Heart right ventricle (tissue), 16 donors: ENCODE results near the gene PCP4L1. TPM values are rescaled to one million over a fixed set of nuclear protein-coding genes. Genes with fewer than 3 reads are reported as not detected.

Experiments used
- ATAC-seq, 8 donors: fragments of 200-7000 bp; cut with Tn5 transposase; one replicate each; pipeline ENCODE4 v1.9.1; 2020; ENCODE audit warnings: mild to moderate bottlenecking in 8 of 8, moderate library complexity in 8 of 8, moderate number of reproducible peaks in 1 of 8
- DNase-seq, 2 donors: peaks; one replicate each; pipeline ENCODE4 v3.0.0-alpha.2; 2020
- H3K27ac ChIP-seq, 10 donors: fragments of 200-600 bp; sonication (generic) in 2 of 10; one replicate each; pipeline versions ENCODE4 v1.5.0 to v1.8.0; 2020 to 2022; ENCODE audit warnings: mild to moderate bottlenecking in 3 of 10
- H3K27me3 ChIP-seq, 7 donors: fragments of 200-600 bp; one replicate each; pipeline ENCODE4 v1.8.0; 2021 to 2022; ENCODE audit warnings: mild to moderate bottlenecking in 2 of 7
- H3K36me3 ChIP-seq, 9 donors: fragments of 200-600 bp; sonication (generic) in 1 of 9; one replicate each; pipeline versions ENCODE4 v1.5.0 to v1.8.0; 2020 to 2022; ENCODE audit warnings: mild to moderate bottlenecking in 2 of 9
- H3K4me1 ChIP-seq, 9 donors: fragments of 200-600 bp; sonication (generic) in 1 of 9; one replicate each; pipeline versions ENCODE4 v1.5.0 to v1.8.0; 2020 to 2022; ENCODE audit warnings: mild to moderate bottlenecking in 4 of 9
- H3K4me3 ChIP-seq, 10 donors: fragments of 200-600 bp; sonication (generic) in 2 of 10; one replicate each; pipeline versions ENCODE4 v1.5.0 to v1.8.0; 2020 to 2022; ENCODE audit warnings: mild to moderate bottlenecking in 7 of 10, moderate library complexity in 2 of 10
- H3K9me3 ChIP-seq, 11 donors: fragments of 200-600 bp in 10 of 11; sonication (generic) in 2 of 11; one replicate each; pipeline versions ENCODE4 v1.5.0 to v1.8.0; 2013 to 2022; ENCODE audit warnings: mild to moderate bottlenecking in 2 of 11, control low read depth in 1 of 11, moderate library complexity in 1 of 11
- WGBS, 2 donors: extraction: QIAGEN DNeasy Blood & Tissue Kit; methylation state at CpG; one replicate each; pipeline ENCODE4 v1.1.7; 2013; ENCODE audit warnings: inconsistent platforms in 1 of 2; 5-methylcytosine and 5-hydroxymethylcytosine counted together
- intact Hi-C, 10 donors: fragments of 100-400 bp; cut with DNase I; formaldehyde crosslinking; loops; one replicate each; pipeline versions ENCODE4 v1.11.1 to v1.14.2; 2022
- polyA plus RNA-seq, 2 donors: library from polyadenylated mRNA; stranded (reverse); fragments of 200-250 nt; gene quantifications; one replicate each; pipeline ENCODE4 v1.2.3, GENCODE V29; 2013
- total RNA-seq, 10 donors: library from RNA; stranded (reverse); fragmentation: NEBNext Ultra II Directional in 3 of 10; extraction: Animal tissue kit (Norgen Biotek cat#: 25700) in 3 of 10; gene quantifications; one replicate each; pipeline versions ENCODE4 v1.2.1 to v1.2.4, GENCODE V29; 2021 to 2023
- TF ChIP-seq, protein P1 (sequence below), 9 donors: fragments of 200-600 bp; sonication (generic) in 2 of 9; IDR thresholded peaks; one replicate each; pipeline versions ENCODE4 v1.5.0 to v1.8.0; 2021 to 2022; ENCODE audit warnings: antibody characterized with exemption in 9 of 9, mild to moderate bottlenecking in 5 of 9, moderate library complexity in 1 of 9
- donor health status: Arrhythmogenic right ventricular cardiomyopathy.
- donor health status: ischemic (EF 13 %, LVEDD 7.1; RV severe dilation, severe dysfunction).
- donor health status: healthy with polysubstance abuse.
- donor health status: DM: no; HTN: yes; CAD: no.
- donor health status: DM: no; HTN: no; CAD: no.
- donor health status: ischemic (EF 25% LVEDD 6.9; RV normal size, moderate dysfunction).
- donor health status: ischemic (EF 25% LVEDD 5.7; RV mildly dilated, moderate dysfunction).
- donor health status: healthy.
- donor health status: DM: yes; HTN: yes; CAD: no.
- donor health status: Ischemic cardiomyopathy.
- donor health status: ischemic (EF 35%, LVEDD 5.7; RV mildly dilated, moderate dysfunction).
- donor health status: nonischemic (EF 11% LVEDD 7.7; RV severe dilation, severe dysfunction).
- donor health status: DM: yes; HTN: yes; CAD: no.
- donor health status: PGD.
- donor health status: ischemic (EF 29% LVEDD 5.4; RV normal size, mild dysfunction).
- donor health status: nonischemic (EF 23%, LVEDD 6.1; RV moderate dilation, normal function).

Gene PCP4L1
- total and polyA plus RNA-seq, 12 donors = 0.29 to 1.0 (median 0.46) TPM; not detected in 1

DNA sequence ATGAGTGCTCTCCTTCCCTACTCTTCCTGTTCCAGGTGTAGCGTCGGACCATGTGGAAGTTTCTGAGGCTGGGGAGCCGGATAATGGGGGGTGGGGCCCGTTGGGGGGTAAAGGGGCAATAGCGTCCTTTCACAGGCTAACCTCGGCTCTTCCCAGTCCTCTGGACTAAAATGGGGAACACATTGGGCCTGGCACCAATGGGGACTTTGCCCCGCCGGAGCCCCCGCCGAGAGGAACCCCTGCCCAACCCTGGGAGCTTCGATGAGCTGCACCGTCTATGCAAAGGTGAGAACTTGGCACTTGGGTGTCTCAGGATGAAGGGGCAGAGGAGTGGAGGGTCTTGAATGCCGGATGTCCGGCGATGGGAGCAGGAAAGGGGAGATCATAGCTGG lies 32.2 kb upstream of the PCP4L1 start:
- DNase-seq (no peak), ATAC-seq (peak in 4 of 8 donors; percentile 0 to 15 (median 6))
- Histone ChIP-seq H3K36me3 (peaks cover 0 to 35% (median 25%) of the 10 kb centered on the region in 9 donors), H3K27ac (peak overlapping the region; percentile 51 to 92 (median 86)), H3K27me3 (no peaks in the 10 kb centered on the region), H3K9me3 (no peaks in the 10 kb centered on the region), H3K4me1 (peaks cover 6 to 30% (median 25%) of the 10 kb centered on the region in 9 donors), H3K4me3 (peak overlapping the region; percentile 50 to 94 (median 68))
- WGBS, 2 donors = 3 to 7% methylated on average over 15 of the region's 15 CpGs
- intact Hi-C loops = loop anchor here (1.0 to 10.0 kb wide), 11 partner anchors 24 to 158 kb away; partner anchors contain the start of genes SDHC (in 4 of the 10), CFAP126 (in 3 of the 10) and NDUFS2 (in 2 of the 10)
- TF ChIP-seq, protein P1, sequence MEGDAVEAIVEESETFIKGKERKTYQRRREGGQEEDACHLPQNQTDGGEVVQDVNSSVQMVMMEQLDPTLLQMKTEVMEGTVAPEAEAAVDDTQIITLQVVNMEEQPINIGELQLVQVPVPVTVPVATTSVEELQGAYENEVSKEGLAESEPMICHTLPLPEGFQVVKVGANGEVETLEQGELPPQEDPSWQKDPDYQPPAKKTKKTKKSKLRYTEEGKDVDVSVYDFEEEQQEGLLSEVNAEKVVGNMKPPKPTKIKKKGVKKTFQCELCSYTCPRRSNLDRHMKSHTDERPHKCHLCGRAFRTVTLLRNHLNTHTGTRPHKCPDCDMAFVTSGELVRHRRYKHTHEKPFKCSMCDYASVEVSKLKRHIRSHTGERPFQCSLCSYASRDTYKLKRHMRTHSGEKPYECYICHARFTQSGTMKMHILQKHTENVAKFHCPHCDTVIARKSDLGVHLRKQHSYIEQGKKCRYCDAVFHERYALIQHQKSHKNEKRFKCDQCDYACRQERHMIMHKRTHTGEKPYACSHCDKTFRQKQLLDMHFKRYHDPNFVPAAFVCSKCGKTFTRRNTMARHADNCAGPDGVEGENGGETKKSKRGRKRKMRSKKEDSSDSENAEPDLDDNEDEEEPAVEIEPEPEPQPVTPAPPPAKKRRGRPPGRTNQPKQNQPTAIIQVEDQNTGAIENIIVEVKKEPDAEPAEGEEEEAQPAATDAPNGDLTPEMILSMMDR (IDR thresholded peaks at IDR 0.05) = no peak

DNA sequence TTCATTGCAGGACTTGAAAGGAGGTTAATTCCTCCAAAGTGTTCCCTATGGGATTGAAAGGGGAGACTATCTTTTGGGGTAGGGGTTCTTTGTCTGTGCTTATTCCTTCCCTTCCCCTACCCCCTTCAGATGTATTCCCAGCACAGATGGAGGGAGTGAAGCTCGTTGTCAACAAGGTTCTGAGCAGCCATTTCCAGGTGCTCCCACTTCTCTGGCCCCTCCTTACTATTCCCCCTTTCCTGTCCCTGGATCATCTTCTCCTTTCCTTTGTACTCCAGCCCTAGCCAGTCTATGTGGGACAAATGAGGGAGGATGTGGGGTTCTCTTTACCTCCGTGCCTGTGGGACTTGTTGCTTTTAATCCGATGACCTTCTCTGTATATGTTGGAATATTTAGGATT lies 31.8 kb upstream of the PCP4L1 start:
- H3K4me3 ChIP-seq = peak overlapping the region; percentile 50 to 94 (median 68)
- peaks cover 0 to 35% (median 25%) of the 10 kb centered on the region in 9 donors for H3K36me3 ChIP-seq
- intact Hi-C loops = loop anchor here (1.0 to 10.0 kb wide), 12 partner anchors 24 to 158 kb away; partner anchors contain the start of genes SDHC (in 4 of the 10), CFAP126 (in 3 of the 10) and NDUFS2 (in 2 of the 10)
- no peaks in the 10 kb centered on the region for H3K9me3 ChIP-seq
- DNase-seq (no peak), ATAC-seq (no peak)
- no peaks in the 10 kb centered on the region for H3K27me3 ChIP-seq
- H3K27ac ChIP-seq = peak overlapping the region in 9 of 10 donors; percentile 70 to 92 (median 88)
- TF ChIP-seq, protein P1 (IDR thresholded peaks at IDR 0.05) = no peak
- peaks cover 6 to 30% (median 25%) of the 10 kb centered on the region in 9 donors for H3K4me1 ChIP-seq
- WGBS, 2 donors = 37 to 41% methylated on average over 3 of the region's 3 CpGs

DNA sequence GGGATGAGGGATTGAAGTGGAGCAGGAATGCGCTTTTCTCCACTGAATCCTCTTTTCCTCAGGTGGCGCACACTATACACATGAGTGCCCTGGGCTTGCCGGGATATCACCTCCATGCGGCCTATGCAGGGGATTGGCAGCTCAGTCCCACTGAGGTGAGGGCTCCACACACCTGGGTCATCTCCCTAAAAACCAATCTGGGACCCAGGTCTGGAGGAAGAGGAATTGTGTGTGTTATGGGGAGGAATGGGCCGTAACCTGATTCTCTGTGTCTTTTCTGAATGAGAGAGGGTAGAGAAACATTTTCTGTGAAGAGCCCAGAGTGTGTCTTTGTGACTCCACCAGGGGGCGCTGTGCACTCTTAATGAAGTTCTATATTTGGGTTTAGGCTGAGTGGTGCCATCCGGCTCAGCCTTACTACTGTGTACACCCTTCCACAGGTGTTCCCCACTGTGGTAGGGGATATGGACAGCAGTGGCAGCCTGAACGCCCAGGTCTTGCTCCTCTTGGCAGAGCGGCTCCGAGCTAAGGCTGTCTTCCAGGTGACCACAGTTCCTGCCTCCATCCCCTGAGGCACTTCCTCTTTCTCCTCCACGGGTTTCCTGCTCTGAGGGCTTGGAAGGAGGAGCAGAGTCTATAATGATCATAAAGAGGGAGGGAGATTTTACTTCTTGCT lies 31.2 kb upstream of the PCP4L1 start:
- DNase-seq (peak; percentile 82 to 90), ATAC-seq (peak; percentile 39 to 79 (median 68))
- Histone ChIP-seq H3K4me1 (peaks cover 6 to 30% (median 25%) of the 10 kb centered on the region in 9 donors), H3K36me3 (peaks cover 0 to 35% (median 25%) of the 10 kb centered on the region in 9 donors), H3K4me3 (peak overlapping the region in 9 of 10 donors; percentile 50 to 94 (median 65)), H3K27me3 (no peaks in the 10 kb centered on the region), H3K27ac (peak overlapping the region in 9 of 10 donors; percentile 17 to 92 (median 84)), H3K9me3 (no peaks in the 10 kb centered on the region)
- intact Hi-C loops = loop anchor here (1.0 to 10.0 kb wide), 11 partner anchors 25 to 157 kb away; partner anchors contain the start of genes SDHC (in 4 of the 10), CFAP126 (in 3 of the 10) and NDUFS2 (in 1 of the 10)
- 40 to 45% methylated on average over 11 of the region's 11 CpGs for WGBS, 2 donors
- TF ChIP-seq, protein P1 (IDR thresholded peaks at IDR 0.05) = peak; percentile 89 to 95 (median 92)

DNA sequence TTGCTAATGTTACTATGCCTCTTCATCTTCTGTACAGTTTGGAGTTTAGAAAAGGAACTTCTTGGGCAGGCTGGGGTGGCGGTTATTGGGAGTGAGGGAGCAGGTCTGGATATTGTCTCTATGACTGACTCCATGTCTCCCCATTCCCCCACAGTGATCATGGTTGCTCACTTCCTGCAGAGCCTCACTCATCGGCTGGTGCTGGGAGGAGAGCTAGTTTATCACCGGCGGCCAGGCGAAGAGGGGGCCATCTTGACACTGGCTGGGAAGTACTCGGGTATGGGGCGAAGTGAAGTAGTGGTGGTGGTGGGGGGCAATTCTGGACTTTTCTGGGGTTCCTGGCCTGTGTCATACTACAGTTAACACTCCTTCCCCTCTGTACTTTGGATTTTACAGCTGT lies 30.5 kb upstream of the PCP4L1 start:
- ATAC-seq = no peak
- Histone ChIP-seq H3K4me1 (peaks cover 6 to 30% (median 25%) of the 10 kb centered on the region in 9 donors), H3K9me3 (no peaks in the 10 kb centered on the region), H3K27me3 (no peaks in the 10 kb centered on the region), H3K36me3 (peaks cover 0 to 35% (median 25%) of the 10 kb centered on the region in 9 donors), H3K4me3 (peak overlapping the region in 3 of 10 donors; percentile 65 to 70 (median 65)), H3K27ac (peak overlapping the region in 5 of 10 donors; percentile 72 to 90 (median 89))
- 85 to 86% methylated on average over 7 of the region's 7 CpGs for WGBS, 2 donors
- intact Hi-C loops = loop anchor here (5.0 to 10.0 kb wide), 6 partner anchors 36 to 157 kb away; partner anchors contain the start of genes CFAP126 (in 3 of the 10) and SDHC (in 3 of the 10)
- TF ChIP-seq, protein P1 (IDR thresholded peaks at IDR 0.05) = no peak
- DNase-seq = no peak
